GM23338 (cell line): ENCODE measurements around the gene SGSH. TPM values are rescaled to one million over a fixed set of nuclear protein-coding genes. Genes with fewer than 3 reads are reported as not detected.

Source experiments
- ATAC-seq: fragments of 200-7000 bp; cut with Tn5 transposase; 3 replicates; pipeline ENCODE4 v1.9.1; 2020
- DNase-seq: peaks from one replicate; pipeline ENCODE4 v3.0.0-alpha.2; 2015; ENCODE audit warnings: low spot score
- H2AFZ ChIP-seq: fragments of 200-600 bp; sonication (generic); 2 replicates; pipeline ENCODE4 v1.8.0; 2016; ENCODE audit warnings: antibody characterized with exemption, mild to moderate bottlenecking, moderate library complexity
- H3F3A ChIP-seq: fragments of 200-600 bp; sonication (generic); replicated peaks from 2 replicates; pipeline ENCODE4 v1.8.0; 2017; ENCODE audit warnings: antibody characterized with exemption, mixed run types, low read depth
- H3K27ac ChIP-seq: fragments of 200-600 bp; sonication (generic); 2 replicates; pipeline ENCODE4 v1.6.1; 2016; ENCODE audit warnings: low read depth
- H3K27me3 ChIP-seq: fragments of 200-600 bp; sonication (generic); 2 replicates; pipeline ENCODE4 v1.8.0; 2016; ENCODE audit warnings: mild to moderate bottlenecking, mixed run types, moderate library complexity; ENCODE audit not compliant: insufficient read depth
- H3K36me3 ChIP-seq: fragments of 200-600 bp; sonication (generic); 2 replicates; pipeline ENCODE4 v1.8.0; 2016; ENCODE audit warnings: mild to moderate bottlenecking; ENCODE audit not compliant: insufficient read depth
- H3K4me1 ChIP-seq: fragments of 200-600 bp; sonication (generic); 2 replicates; pipeline ENCODE4 v1.8.0; 2016; ENCODE audit warnings: mild to moderate bottlenecking, moderate library complexity; ENCODE audit not compliant: insufficient read depth
- H3K4me2 ChIP-seq: fragments of 200-600 bp; sonication (generic); 2 replicates; pipeline ENCODE4 v1.7.1; 2017; ENCODE audit warnings: mixed run types
- H3K4me3 ChIP-seq: fragments of 200-600 bp; sonication (generic); 2 replicates; pipeline ENCODE4 v1.6.1; 2016; ENCODE audit warnings: mixed run types
- H3K79me2 ChIP-seq: fragments of 200-600 bp; sonication (generic); replicated peaks from 2 replicates; pipeline ENCODE4 v1.8.0; 2017; ENCODE audit warnings: mild to moderate bottlenecking; ENCODE audit not compliant: insufficient read depth
- H3K9me2 ChIP-seq: fragments of 200-600 bp; sonication (generic); 2 replicates; pipeline ENCODE4 v1.8.0; 2017; ENCODE audit not compliant: insufficient read depth
- H4K20me1 ChIP-seq: fragments of 200-600 bp; sonication (generic); replicated peaks from 2 replicates; pipeline ENCODE4 v1.8.0; 2017; ENCODE audit warnings: mild to moderate bottlenecking; ENCODE audit not compliant: insufficient read depth
- H3K27ac Mint-ChIP-seq: 2 replicates; pipeline ENCODE4 v1.8.0; 2020; ENCODE audit warnings: inconsistent platforms, mild to moderate bottlenecking, moderate library complexity, mixed read lengths
- H3K27me3 Mint-ChIP-seq: 3 replicates; pipeline ENCODE4 v1.8.0; 2022; ENCODE audit warnings: low read depth, mild to moderate bottlenecking, moderate library complexity, mixed read lengths, inconsistent platforms; ENCODE audit not compliant: insufficient read depth, poor library complexity
- H3K36me3 Mint-ChIP-seq: 3 replicates; pipeline ENCODE4 v1.8.0; 2021; ENCODE audit warnings: low read depth, mild to moderate bottlenecking, inconsistent platforms, moderate library complexity, mixed read lengths
- H3K4me1 Mint-ChIP-seq: 3 replicates; pipeline ENCODE4 v1.8.0; 2020; ENCODE audit warnings: mild to moderate bottlenecking, inconsistent platforms, mixed read lengths
- H3K4me3 Mint-ChIP-seq: 3 replicates; pipeline ENCODE4 v1.8.0; 2021; ENCODE audit warnings: moderate library complexity, mild to moderate bottlenecking, inconsistent platforms, mixed read lengths
- H3K9me3 Mint-ChIP-seq: 3 replicates; pipeline ENCODE4 v1.8.0; 2020; ENCODE audit warnings: moderate library complexity, mild to moderate bottlenecking, inconsistent platforms, mixed read lengths
- EZH2phosphoT487 ChIP-seq: fragments of 200-600 bp; sonication (generic); IDR thresholded peaks from one replicate; pipeline ENCODE4 v1.8.1; 2018; ENCODE audit warnings: antibody characterized with exemption; ENCODE audit not compliant: unreplicated experiment
- JUNB ChIP-seq: IDR thresholded peaks from one replicate; pipeline ENCODE4 v1.6.1; 2016; ENCODE audit warnings: antibody characterized with exemption; ENCODE audit not compliant: unreplicated experiment
- NANOG ChIP-seq: IDR thresholded peaks from 2 replicates; pipeline ENCODE4 v1.6.1; 2016; ENCODE audit warnings: antibody characterized with exemption, borderline replicate concordance
- POLR2AphosphoS5 ChIP-seq: IDR thresholded peaks from 2 replicates; pipeline ENCODE4 v1.6.1; 2016; ENCODE audit warnings: antibody characterized with exemption, low read depth
- STAT1 ChIP-seq: IDR thresholded peaks from one replicate; pipeline ENCODE4 v1.6.1; 2016; ENCODE audit warnings: antibody characterized with exemption; ENCODE audit not compliant: unreplicated experiment
- ZNF114 ChIP-seq: fragments of 250-450 bp; sonication (Bioruptor Pico); IDR thresholded peaks from 2 replicates; pipeline ENCODE4 v1.5.0; 2020; ENCODE audit warnings: mild to moderate bottlenecking, moderate library complexity
- ZNF331 ChIP-seq: fragments of 250-450 bp; sonication (Bioruptor Pico); IDR thresholded peaks from 2 replicates; pipeline ENCODE4 v1.5.0; 2020; ENCODE audit warnings: low read depth, mild to moderate bottlenecking, moderate library complexity
- polyA plus RNA-seq: library from polyadenylated mRNA; unstranded; fragments of >200 nt; fragmentation: Nextera tagmentation; extraction: Ambion mirVana; gene quantifications from 2 replicates; pipeline ENCODE4 v1.2.1, GENCODE V29; 2016
- total RNA-seq: library from RNA; depleted of rRNA; stranded (reverse); fragments of >200 nt; shearing (Covaris generic); gene quantifications from 2 replicates; pipeline ENCODE4 v1.2.3, GENCODE V29; 2014
- TF ChIP-seq, protein P1 (sequence below), 2 experiments: fragments of 200-600 bp in 1 of 2; sonication (generic) in 1 of 2; conservative IDR thresholded peaks; 2 replicates each; pipeline versions ENCODE4 v1.5.1 to v1.6.1; 2016 to 2017; ENCODE audit warnings: antibody characterized with exemption in 2 of 2, low read depth in 2 of 2, mild to moderate bottlenecking in 2 of 2, moderate library complexity in 1 of 2
- TF ChIP-seq, protein P2 (sequence below): IDR thresholded peaks from 2 replicates; pipeline ENCODE4 v1.6.1; 2016; ENCODE audit warnings: antibody characterized with exemption
- TF ChIP-seq, protein P3 (sequence below): fragments of 250-450 bp; sonication (Bioruptor Pico); IDR thresholded peaks from 2 replicates; pipeline ENCODE4 v1.5.0; 2020; ENCODE audit warnings: mild to moderate bottlenecking, moderate library complexity

Gene SGSH
- total and polyA plus RNA-seq, 2 experiments from 2014 or later: 9.6 to 17.5 TPM

DNA sequence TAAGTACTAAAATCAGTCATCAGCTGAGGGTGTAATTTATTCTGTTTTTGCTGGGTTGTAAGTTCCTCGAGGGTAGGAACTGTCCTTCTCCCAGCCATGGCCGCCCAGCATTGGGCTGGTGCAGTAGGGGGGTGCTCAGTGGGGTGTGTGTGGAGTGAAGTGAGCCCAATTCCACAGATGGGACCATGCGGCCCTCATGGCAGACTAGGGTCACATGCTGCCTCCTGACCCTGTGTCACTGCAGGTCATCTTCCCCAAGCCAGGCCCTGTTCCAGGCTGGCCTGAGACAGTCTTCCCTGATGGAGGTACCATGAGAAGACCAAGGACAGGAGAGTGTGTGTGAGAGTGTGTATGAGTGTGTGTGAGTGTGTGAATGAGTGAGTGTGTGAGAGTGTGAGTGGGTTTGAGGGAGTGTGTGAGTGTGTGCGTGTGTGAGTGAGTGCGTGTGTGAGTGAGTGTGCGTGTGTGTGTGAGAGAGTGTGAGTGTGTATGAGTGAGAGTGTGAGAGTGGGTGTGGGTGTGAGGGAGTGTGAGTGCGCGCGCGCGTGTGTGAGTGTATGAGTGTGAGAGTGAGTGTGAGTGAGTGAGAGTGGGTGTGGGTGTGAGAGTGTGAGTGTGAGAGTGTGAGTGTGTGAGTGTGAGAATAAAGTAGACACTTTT is 3.8 kb upstream of the SGSH start:
- Mint-ChIP-seq H3K4me3 (no peak overlapping the region; the same call in 2 of the 3 replicates), H3K27ac (no peak overlapping the region; the same call in 1 of the 2 replicates), H3K9me3 (no peaks in the 10 kb centered on the region; the same call in 2 of the 3 replicates), H3K27me3 (peaks cover 6% of the 10 kb centered on the region), H3K36me3 (peaks cover 12% of the 10 kb centered on the region; the same call in 2 of the 3 replicates), H3K4me1 (peaks cover 33% of the 10 kb centered on the region)
- H3K4me2 ChIP-seq: no peak overlapping the region
- DNase-seq (no peak), ATAC-seq (no peak)
- H3K79me2 ChIP-seq: peaks cover 7% of the 10 kb centered on the region; the same call in 1 of the 2 replicates
- TF ChIP-seq JUNB (no peak), POLR2AphosphoS5 (no peak)
- H4K20me1 ChIP-seq: no peaks in the 10 kb centered on the region
- no peaks in the 10 kb centered on the region for H3K36me3 ChIP-seq
- H3K9me2 ChIP-seq: no peaks in the 10 kb centered on the region
- peaks cover 10% of the 10 kb centered on the region; the same call in 1 of the 2 replicates for H3K4me1 ChIP-seq
- H3K27ac ChIP-seq: no peak overlapping the region
- H3K4me3 ChIP-seq: no peak overlapping the region
- no peaks in the 10 kb centered on the region for H3K27me3 ChIP-seq
- H2AFZ ChIP-seq: no peak overlapping the region
- peaks cover 7% of the 10 kb centered on the region; the same call in 1 of the 2 replicates for H3F3A ChIP-seq

DNA sequence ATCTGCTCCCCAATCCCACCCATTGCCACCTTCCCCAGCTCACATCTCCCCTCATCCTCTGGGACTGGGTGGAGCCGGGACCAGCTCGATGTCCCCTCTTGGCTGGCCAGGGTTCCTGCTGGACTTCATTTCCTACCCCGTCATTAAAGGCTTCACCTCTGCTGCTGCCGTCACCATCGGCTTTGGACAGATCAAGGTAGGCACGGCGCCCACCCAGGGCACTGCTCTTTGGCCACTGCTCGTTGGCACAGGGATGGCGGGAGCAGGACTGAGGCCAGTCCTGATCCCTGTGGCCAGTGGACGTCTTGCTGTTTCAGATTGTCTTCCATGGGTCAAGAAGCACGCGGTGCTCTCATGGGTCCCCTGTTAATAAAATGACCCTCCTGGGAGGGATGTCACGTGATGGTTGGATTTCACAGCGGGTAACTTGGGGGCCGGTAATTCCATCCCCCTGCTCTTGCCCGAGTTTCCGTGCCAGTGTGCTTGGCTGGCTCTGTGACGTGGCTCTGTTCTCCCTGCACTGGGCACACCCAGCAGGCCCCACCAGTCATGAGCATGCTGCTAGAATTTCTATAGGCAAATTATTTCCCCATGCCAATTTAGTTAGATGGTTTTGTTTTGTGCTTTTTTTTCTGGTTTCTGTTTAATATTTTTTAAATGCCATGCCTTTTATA is 3.1 kb upstream of the SGSH start:
- H3K4me1 ChIP-seq: peaks cover 10% of the 10 kb centered on the region; the same call in 1 of the 2 replicates
- H3K4me3 Mint-ChIP-seq: peak overlapping the region; percentile 4; the same call in 1 of the 3 replicates
- no peak overlapping the region for H2AFZ ChIP-seq
- H3K4me3 ChIP-seq: no peak overlapping the region
- peaks cover 12% of the 10 kb centered on the region; the same call in 2 of the 3 replicates for H3K36me3 Mint-ChIP-seq
- TF ChIP-seq, protein P1, sequence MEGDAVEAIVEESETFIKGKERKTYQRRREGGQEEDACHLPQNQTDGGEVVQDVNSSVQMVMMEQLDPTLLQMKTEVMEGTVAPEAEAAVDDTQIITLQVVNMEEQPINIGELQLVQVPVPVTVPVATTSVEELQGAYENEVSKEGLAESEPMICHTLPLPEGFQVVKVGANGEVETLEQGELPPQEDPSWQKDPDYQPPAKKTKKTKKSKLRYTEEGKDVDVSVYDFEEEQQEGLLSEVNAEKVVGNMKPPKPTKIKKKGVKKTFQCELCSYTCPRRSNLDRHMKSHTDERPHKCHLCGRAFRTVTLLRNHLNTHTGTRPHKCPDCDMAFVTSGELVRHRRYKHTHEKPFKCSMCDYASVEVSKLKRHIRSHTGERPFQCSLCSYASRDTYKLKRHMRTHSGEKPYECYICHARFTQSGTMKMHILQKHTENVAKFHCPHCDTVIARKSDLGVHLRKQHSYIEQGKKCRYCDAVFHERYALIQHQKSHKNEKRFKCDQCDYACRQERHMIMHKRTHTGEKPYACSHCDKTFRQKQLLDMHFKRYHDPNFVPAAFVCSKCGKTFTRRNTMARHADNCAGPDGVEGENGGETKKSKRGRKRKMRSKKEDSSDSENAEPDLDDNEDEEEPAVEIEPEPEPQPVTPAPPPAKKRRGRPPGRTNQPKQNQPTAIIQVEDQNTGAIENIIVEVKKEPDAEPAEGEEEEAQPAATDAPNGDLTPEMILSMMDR (conservative IDR thresholded peaks at IDR 0.05; ENCODE audit: low read depth in 2 of 2): no peak
- no peak for TF ChIP-seq JUNB
- TF ChIP-seq, protein P2, sequence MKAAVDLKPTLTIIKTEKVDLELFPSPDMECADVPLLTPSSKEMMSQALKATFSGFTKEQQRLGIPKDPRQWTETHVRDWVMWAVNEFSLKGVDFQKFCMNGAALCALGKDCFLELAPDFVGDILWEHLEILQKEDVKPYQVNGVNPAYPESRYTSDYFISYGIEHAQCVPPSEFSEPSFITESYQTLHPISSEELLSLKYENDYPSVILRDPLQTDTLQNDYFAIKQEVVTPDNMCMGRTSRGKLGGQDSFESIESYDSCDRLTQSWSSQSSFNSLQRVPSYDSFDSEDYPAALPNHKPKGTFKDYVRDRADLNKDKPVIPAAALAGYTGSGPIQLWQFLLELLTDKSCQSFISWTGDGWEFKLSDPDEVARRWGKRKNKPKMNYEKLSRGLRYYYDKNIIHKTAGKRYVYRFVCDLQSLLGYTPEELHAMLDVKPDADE: no peak
- no peak for TF ChIP-seq EZH2phosphoT487
- TF ChIP-seq ZNF114 (CRISPR knock-in tag): no peak
- TF ChIP-seq ZNF331 (CRISPR knock-in tag): no peak
- no peak for TF ChIP-seq STAT1
- TF ChIP-seq NANOG: no peak
- TF ChIP-seq, protein P3, sequence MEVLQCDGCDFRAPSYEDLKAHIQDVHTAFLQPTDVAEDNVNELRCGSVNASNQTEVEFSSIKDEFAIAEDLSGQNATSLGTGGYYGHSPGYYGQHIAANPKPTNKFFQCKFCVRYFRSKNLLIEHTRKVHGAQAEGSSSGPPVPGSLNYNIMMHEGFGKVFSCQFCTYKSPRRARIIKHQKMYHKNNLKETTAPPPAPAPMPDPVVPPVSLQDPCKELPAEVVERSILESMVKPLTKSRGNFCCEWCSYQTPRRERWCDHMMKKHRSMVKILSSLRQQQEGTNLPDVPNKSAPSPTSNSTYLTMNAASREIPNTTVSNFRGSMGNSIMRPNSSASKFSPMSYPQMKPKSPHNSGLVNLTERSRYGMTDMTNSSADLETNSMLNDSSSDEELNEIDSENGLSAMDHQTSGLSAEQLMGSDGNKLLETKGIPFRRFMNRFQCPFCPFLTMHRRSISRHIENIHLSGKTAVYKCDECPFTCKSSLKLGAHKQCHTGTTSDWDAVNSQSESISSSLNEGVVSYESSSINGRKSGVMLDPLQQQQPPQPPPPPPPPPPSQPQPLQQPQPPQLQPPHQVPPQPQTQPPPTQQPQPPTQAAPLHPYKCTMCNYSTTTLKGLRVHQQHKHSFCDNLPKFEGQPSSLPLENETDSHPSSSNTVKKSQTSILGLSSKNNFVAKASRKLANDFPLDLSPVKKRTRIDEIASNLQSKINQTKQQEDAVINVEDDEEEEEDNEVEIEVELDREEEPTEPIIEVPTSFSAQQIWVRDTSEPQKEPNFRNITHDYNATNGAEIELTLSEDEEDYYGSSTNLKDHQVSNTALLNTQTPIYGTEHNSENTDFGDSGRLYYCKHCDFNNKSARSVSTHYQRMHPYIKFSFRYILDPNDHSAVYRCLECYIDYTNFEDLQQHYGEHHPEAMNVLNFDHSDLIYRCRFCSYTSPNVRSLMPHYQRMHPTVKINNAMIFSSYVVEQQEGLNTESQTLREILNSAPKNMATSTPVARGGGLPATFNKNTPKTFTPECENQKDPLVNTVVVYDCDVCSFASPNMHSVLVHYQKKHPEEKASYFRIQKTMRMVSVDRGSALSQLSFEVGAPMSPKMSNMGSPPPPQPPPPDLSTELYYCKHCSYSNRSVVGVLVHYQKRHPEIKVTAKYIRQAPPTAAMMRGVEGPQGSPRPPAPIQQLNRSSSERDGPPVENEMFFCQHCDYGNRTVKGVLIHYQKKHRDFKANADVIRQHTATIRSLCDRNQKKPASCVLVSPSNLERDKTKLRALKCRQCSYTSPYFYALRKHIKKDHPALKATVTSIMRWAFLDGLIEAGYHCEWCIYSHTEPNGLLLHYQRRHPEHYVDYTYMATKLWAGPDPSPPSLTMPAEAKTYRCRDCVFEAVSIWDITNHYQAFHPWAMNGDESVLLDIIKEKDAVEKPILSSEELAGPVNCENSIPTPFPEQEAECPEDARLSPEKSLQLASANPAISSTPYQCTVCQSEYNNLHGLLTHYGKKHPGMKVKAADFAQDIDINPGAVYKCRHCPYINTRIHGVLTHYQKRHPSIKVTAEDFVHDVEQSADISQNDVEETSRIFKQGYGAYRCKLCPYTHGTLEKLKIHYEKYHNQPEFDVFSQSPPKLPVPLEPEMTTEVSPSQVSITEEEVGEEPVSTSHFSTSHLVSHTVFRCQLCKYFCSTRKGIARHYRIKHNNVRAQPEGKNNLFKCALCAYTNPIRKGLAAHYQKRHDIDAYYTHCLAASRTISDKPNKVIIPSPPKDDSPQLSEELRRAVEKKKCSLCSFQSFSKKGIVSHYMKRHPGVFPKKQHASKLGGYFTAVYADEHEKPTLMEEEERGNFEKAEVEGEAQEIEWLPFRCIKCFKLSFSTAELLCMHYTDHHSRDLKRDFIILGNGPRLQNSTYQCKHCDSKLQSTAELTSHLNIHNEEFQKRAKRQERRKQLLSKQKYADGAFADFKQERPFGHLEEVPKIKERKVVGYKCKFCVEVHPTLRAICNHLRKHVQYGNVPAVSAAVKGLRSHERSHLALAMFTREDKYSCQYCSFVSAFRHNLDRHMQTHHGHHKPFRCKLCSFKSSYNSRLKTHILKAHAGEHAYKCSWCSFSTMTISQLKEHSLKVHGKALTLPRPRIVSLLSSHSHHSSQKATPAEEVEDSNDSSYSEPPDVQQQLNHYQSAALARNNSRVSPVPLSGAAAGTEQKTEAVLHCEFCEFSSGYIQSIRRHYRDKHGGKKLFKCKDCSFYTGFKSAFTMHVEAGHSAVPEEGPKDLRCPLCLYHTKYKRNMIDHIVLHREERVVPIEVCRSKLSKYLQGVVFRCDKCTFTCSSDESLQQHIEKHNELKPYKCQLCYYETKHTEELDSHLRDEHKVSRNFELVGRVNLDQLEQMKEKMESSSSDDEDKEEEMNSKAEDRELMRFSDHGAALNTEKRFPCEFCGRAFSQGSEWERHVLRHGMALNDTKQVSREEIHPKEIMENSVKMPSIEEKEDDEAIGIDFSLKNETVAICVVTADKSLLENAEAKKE (CRISPR knock-in tag): no peak
- H4K20me1 ChIP-seq: no peaks in the 10 kb centered on the region
- H3K9me3 Mint-ChIP-seq: no peaks in the 10 kb centered on the region; the same call in 2 of the 3 replicates
- peaks cover 7% of the 10 kb centered on the region; the same call in 1 of the 2 replicates for H3K79me2 ChIP-seq
- no peaks in the 10 kb centered on the region for H3K27me3 ChIP-seq
- H3K9me2 ChIP-seq: no peaks in the 10 kb centered on the region
- no peak overlapping the region for H3K4me2 ChIP-seq
- peaks cover 6% of the 10 kb centered on the region for H3K27me3 Mint-ChIP-seq
- H3F3A ChIP-seq: peaks cover 7% of the 10 kb centered on the region; the same call in 1 of the 2 replicates
- no peaks in the 10 kb centered on the region for H3K36me3 ChIP-seq
- DNase-seq (no peak), ATAC-seq (no peak)
- H3K27ac Mint-ChIP-seq: no peak overlapping the region
- H3K4me1 Mint-ChIP-seq: peaks cover 33% of the 10 kb centered on the region
- no peak overlapping the region for H3K27ac ChIP-seq
